Keratinocyte (primary cell): ENCODE data around the gene STARD5. TPM values are rescaled to one million over a fixed set of nuclear protein-coding genes. Genes with fewer than 3 reads are reported as not detected.

Experiments used
- DNase-seq: peaks from one replicate; pipeline ENCODE4 v3.0.0-alpha.2; 2011; ENCODE audit warnings: low read depth, missing footprints, low spot score
- FAIRE-seq: peaks from 2 replicates; lab custom pipeline; 2011; peaks lifted over from hg19 to GRCh38; lab: Jason Lieb, UNC
- H2AFZ ChIP-seq: 2 replicates; pipeline ENCODE4 v1.6.0; 2012; ENCODE audit warnings: low read length, control low read depth, inconsistent platforms; ENCODE audit not compliant: control insufficient read depth
- H3K27ac ChIP-seq: 2 replicates; pipeline ENCODE4 v1.5.1; 2011; ENCODE audit warnings: low read length; ENCODE audit not compliant: control insufficient read depth, insufficient read depth
- H3K27me3 ChIP-seq: 3 replicates; pipeline ENCODE4 v1.6.0; 2011; ENCODE audit warnings: low read length; ENCODE audit not compliant: control insufficient read depth, insufficient read depth; ENCODE audit errors: extremely low read depth
- H3K36me3 ChIP-seq, 2 experiments: 2 replicates in 1 of 2; 3 replicates in 1 of 2; pipeline ENCODE4 v1.5.1; 2011; ENCODE audit warnings: low read length in 2 of 2, mild to moderate bottlenecking in 1 of 2; ENCODE audit not compliant: control insufficient read depth in 2 of 2, insufficient read depth in 2 of 2; ENCODE audit errors: extremely low read depth in 1 of 2
- H3K4me1 ChIP-seq: 3 replicates; pipeline ENCODE4 v1.5.1; 2011; ENCODE audit warnings: low read length; ENCODE audit not compliant: control insufficient read depth, insufficient read depth; ENCODE audit errors: extremely low read depth
- H3K4me2 ChIP-seq: 3 replicates; pipeline ENCODE4 v1.6.0; 2011; ENCODE audit warnings: low read depth, low read length; ENCODE audit not compliant: control insufficient read depth, insufficient read depth; ENCODE audit errors: extremely low read depth
- H3K4me3 ChIP-seq, 3 experiments: fragments of 200-600 bp in 1 of 3; sonication (generic) in 1 of 3; 2 replicates in 2 of 3; 3 replicates in 1 of 3; pipeline ENCODE4 v1.5.1; 2011 to 2016; ENCODE audit warnings: low read length in 3 of 3, mild to moderate bottlenecking in 3 of 3, control low read depth in 2 of 3, inconsistent platforms in 1 of 3, low read depth in 1 of 3, mixed read lengths in 1 of 3, mixed run types in 1 of 3, moderate library complexity in 1 of 3; ENCODE audit not compliant: control insufficient read depth in 2 of 3, insufficient read depth in 2 of 3; ENCODE audit errors: extremely low read depth in 1 of 3
- H3K79me2 ChIP-seq: 2 replicates; pipeline ENCODE4 v1.6.0; 2012; ENCODE audit warnings: low read length; ENCODE audit not compliant: control insufficient read depth, insufficient read depth
- H3K9ac ChIP-seq: 3 replicates; pipeline ENCODE4 v1.6.0; 2011; ENCODE audit warnings: low read length; ENCODE audit not compliant: control insufficient read depth, insufficient read depth; ENCODE audit errors: extremely low read depth
- H3K9me1 ChIP-seq: 3 replicates; pipeline ENCODE4 v1.6.0; 2011; ENCODE audit warnings: low read length; ENCODE audit not compliant: control insufficient read depth, insufficient read depth; ENCODE audit errors: extremely low read depth
- H3K9me3 ChIP-seq: 2 replicates; pipeline ENCODE4 v1.5.1; 2012; ENCODE audit warnings: low read depth, low read length; ENCODE audit not compliant: control insufficient read depth
- H4K20me1 ChIP-seq: 3 replicates; pipeline ENCODE4 v1.6.0; 2011; ENCODE audit warnings: low read length; ENCODE audit not compliant: control insufficient read depth, insufficient read depth; ENCODE audit errors: extremely low read depth
- CTCF ChIP-seq, 3 experiments: IDR thresholded peaks in 1 of 3; conservative IDR thresholded peaks in 1 of 3; optimal IDR thresholded peaks in 1 of 3; 2 replicates in 2 of 3; 3 replicates in 1 of 3; pipeline versions ENCODE3 to v1.5.1; 2011; ENCODE audit warnings: low read length in 3 of 3, mild to moderate bottlenecking in 3 of 3, moderate library complexity in 2 of 3, control low read depth in 1 of 3, inconsistent platforms in 1 of 3; ENCODE audit not compliant: insufficient read depth in 2 of 3; ENCODE audit errors: extremely low read depth in 1 of 3
- EZH2 ChIP-seq: IDR thresholded peaks from one replicate; pipeline ENCODE4 v1.6.1; 2012; ENCODE audit warnings: inconsistent platforms, mild to moderate bottlenecking, low read length, moderate library complexity
- dilution Hi-C: fragments of 300-500 bp; cut with MboI; formaldehyde crosslinking; loops from one replicate; pipeline ENCODE4 v1.7.0; 2020; ENCODE audit warnings: low sequenced_read_pairs; ENCODE audit not compliant: extremely low pct_ligation_motif_present
- polyA plus RNA-seq, 5 experiments: library from polyadenylated mRNA; depleted of rRNA in 3 of 5; stranded (reverse) in 3 of 5; stranded (forward) in 1 of 5; unstranded in 1 of 5; fragments of >200 nt; gene quantifications; 1 replicate in 1 of 5; 2 replicates in 3 of 5; 3 replicates in 1 of 5; pipeline versions ENCODE4 v1.2.1 to v1.2.3, GENCODE V29; 2011 to 2012; ENCODE audit warnings: missing spikeins in 2 of 5, low read depth in 1 of 5, low replicate concordance in 1 of 5

STARD5 gene
- polyA plus RNA-seq, 1 donor (not counting 4 experiments of a cell fraction or from before 2014, with no cell fraction given): 38.8 TPM

DNA sequence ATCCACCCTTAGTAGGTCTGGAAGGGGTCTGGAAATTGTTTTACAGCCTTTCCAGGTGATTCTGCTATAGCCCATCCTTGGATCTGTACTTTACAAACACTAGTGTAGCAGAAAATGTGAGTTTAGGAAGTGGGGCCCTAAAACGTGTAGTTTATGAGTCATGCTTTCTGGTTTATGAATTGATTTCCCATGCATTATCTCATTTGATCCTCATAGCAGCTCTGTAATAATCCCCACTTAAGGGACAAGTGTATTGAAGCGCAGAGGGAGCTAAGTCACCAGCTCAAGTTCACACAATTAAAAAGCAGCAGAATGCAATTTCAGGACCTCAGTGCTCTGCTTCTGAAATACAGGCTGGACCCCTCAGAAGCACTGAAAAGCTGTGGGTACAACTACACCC lies 22.7 kb upstream of the STARD5 start:
- Histone ChIP-seq H3K27me3 (peaks cover 7% of the 10 kb centered on the region), H3K4me2 (no peak overlapping the region), H3K36me3 (no peaks in the 10 kb centered on the region), H3K79me2 (no peaks in the 10 kb centered on the region), H3K9ac (no peak overlapping the region), H3K9me3 (no peaks in the 10 kb centered on the region), H3K4me3 (no peak overlapping the region), H3K9me1 (no peaks in the 10 kb centered on the region), H4K20me1 (no peaks in the 10 kb centered on the region), H2AFZ (no peak overlapping the region), H3K4me1 (no peaks in the 10 kb centered on the region), H3K27ac (no peak overlapping the region)
- no peak for TF ChIP-seq EZH2
- no peak for TF ChIP-seq CTCF (optimal IDR thresholded peaks at IDR 0.05 in 1 of 3, IDR thresholded peaks at IDR 0.05 in 1 of 3, conservative IDR thresholded peaks at IDR 0.05 in 1 of 3; ENCODE audit: extremely low read depth in 1 of 3, insufficient read depth in 2 of 3, low read length in 3 of 3)
- dilution Hi-C loops: no loop called here
- FAIRE-seq: no peak
- DNase-seq: no peak

DNA sequence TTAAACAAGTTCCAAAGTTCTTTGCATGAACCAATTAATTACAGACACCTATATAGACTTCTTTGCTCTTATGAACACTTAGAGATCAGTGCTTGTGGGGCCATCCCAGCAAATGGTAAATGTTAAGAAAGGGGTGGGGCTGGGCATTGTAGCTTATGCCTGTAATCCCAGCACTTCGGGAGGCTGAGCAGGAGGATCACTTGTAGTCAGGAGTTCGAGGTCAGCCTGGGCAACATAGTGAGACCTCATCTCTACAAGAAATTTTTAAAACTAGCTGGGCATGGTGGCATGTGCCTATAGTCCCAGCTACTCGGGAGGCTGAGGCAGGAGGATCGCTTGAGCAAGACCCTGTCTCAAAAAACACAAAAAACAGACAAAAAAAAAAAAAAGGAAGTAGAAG lies 19.4 kb upstream of the STARD5 start:
- Histone ChIP-seq H2AFZ (no peak overlapping the region), H3K36me3 (no peaks in the 10 kb centered on the region), H3K9ac (no peak overlapping the region), H4K20me1 (no peaks in the 10 kb centered on the region), H3K9me3 (no peaks in the 10 kb centered on the region), H3K27me3 (peaks cover 11% of the 10 kb centered on the region), H3K4me3 (no peak overlapping the region), H3K79me2 (no peaks in the 10 kb centered on the region), H3K27ac (no peak overlapping the region), H3K9me1 (no peaks in the 10 kb centered on the region), H3K4me2 (no peak overlapping the region), H3K4me1 (peaks cover 3% of the 10 kb centered on the region)
- TF ChIP-seq CTCF (optimal IDR thresholded peaks at IDR 0.05 in 1 of 3, IDR thresholded peaks at IDR 0.05 in 1 of 3, conservative IDR thresholded peaks at IDR 0.05 in 1 of 3; ENCODE audit: extremely low read depth in 1 of 3, insufficient read depth in 2 of 3, low read length in 3 of 3): no peak
- TF ChIP-seq EZH2: no peak
- dilution Hi-C loops: no loop called here
- no peak for DNase-seq
- FAIRE-seq: no peak
